KMS-11 (cell line): ENCODE measurements around the gene RNF13.

Source experiments
- H2AFZ ChIP-seq: fragments of 200-600 bp; sonication (generic); 2 replicates; pipeline ENCODE4 v1.6.1; 2016; ENCODE audit warnings: antibody characterized with exemption, mixed run types, low read depth
- H3K27ac ChIP-seq: fragments of 200-600 bp; sonication (generic); 2 replicates; pipeline ENCODE4 v1.6.1; 2016; ENCODE audit warnings: mild to moderate bottlenecking, mixed run types
- H3K27me3 ChIP-seq: fragments of 200-600 bp; sonication (generic); 2 replicates; pipeline ENCODE4 v1.6.1; 2017; ENCODE audit warnings: mild to moderate bottlenecking, low read depth, mixed run types, moderate library complexity; ENCODE audit not compliant: insufficient read depth
- H3K36me3 ChIP-seq: fragments of 200-600 bp; sonication (generic); 2 replicates; pipeline ENCODE4 v1.6.1; 2017; ENCODE audit warnings: mild to moderate bottlenecking, mixed run types; ENCODE audit not compliant: insufficient read depth
- H3K4me1 ChIP-seq: fragments of 200-600 bp; sonication (generic); 2 replicates; pipeline ENCODE4 v1.6.1; 2016; ENCODE audit warnings: mild to moderate bottlenecking, low read depth, mixed run types; ENCODE audit not compliant: poor library complexity, severe bottlenecking
- H3K4me2 ChIP-seq: fragments of 200-600 bp; sonication (generic); 2 replicates; pipeline ENCODE4 v1.7.0; 2016; ENCODE audit warnings: mild to moderate bottlenecking, mixed run types
- H3K4me3 ChIP-seq: fragments of 200-600 bp; sonication (generic); IDR thresholded peaks from 2 replicates; pipeline ENCODE4 v1.6.1; 2017; ENCODE audit warnings: low read depth, low read length, mixed read lengths; ENCODE audit not compliant: insufficient read depth
- H3K79me2 ChIP-seq: fragments of 200-600 bp; sonication (generic); 2 replicates; pipeline ENCODE4 v1.6.1; 2016; ENCODE audit warnings: low read depth, mixed run types; ENCODE audit not compliant: insufficient read depth
- H3K9ac ChIP-seq: fragments of 200-600 bp; sonication (generic); 2 replicates; pipeline ENCODE4 v1.6.1; 2016; ENCODE audit warnings: mild to moderate bottlenecking, mixed run types
- H4K20me1 ChIP-seq: fragments of 200-600 bp; sonication (generic); 2 replicates; pipeline ENCODE4 v1.6.1; 2016; ENCODE audit warnings: mild to moderate bottlenecking, mixed run types; ENCODE audit not compliant: insufficient read depth
- CTCF ChIP-seq: fragments of 200-600 bp; sonication (generic); conservative IDR thresholded peaks from 2 replicates; pipeline ENCODE4 v1.6.1; 2017; ENCODE audit warnings: low read depth, mild to moderate bottlenecking, antibody characterized with exemption, low read length, moderate library complexity, mixed read lengths

RNF13 gene

GRCh38 chr3:149860881-149861280, 47.9 kb downstream of the RNF13 start:
- H2AFZ ChIP-seq: no peak overlapping the region
- no peak overlapping the region for H3K27ac ChIP-seq
- no peak overlapping the region for H3K4me2 ChIP-seq
- no peak overlapping the region for H3K9ac ChIP-seq
- H3K79me2 ChIP-seq: no peaks in the 10 kb centered on the region
- TF ChIP-seq CTCF: no peak
- no peaks in the 10 kb centered on the region for H3K36me3 ChIP-seq
- no peaks in the 10 kb centered on the region for H3K4me1 ChIP-seq
- H4K20me1 ChIP-seq: no peaks in the 10 kb centered on the region
- no peaks in the 10 kb centered on the region for H3K27me3 ChIP-seq
- no peak overlapping the region for H3K4me3 ChIP-seq

GRCh38 chr3:149867563-149867962, 54.5 kb downstream of the RNF13 start:
- no peak overlapping the region for H3K4me2 ChIP-seq
- H3K9ac ChIP-seq: no peak overlapping the region
- no peak for TF ChIP-seq CTCF
- no peak overlapping the region for H3K4me3 ChIP-seq
- no peak overlapping the region for H3K27ac ChIP-seq
- no peaks in the 10 kb centered on the region for H3K27me3 ChIP-seq
- no peak overlapping the region for H2AFZ ChIP-seq
- no peaks in the 10 kb centered on the region for H3K4me1 ChIP-seq
- no peaks in the 10 kb centered on the region for H3K79me2 ChIP-seq
- no peaks in the 10 kb centered on the region for H4K20me1 ChIP-seq
- no peaks in the 10 kb centered on the region for H3K36me3 ChIP-seq

- no peaks in the 10 kb centered on the region for H3K36me3 ChIP-seq
- H4K20me1 ChIP-seq: no peaks in the 10 kb centered on the region
- H3K4me1 ChIP-seq: no peaks in the 10 kb centered on the region
- H3K27ac ChIP-seq: no peak overlapping the region
- H2AFZ ChIP-seq: no peak overlapping the region
- H3K4me3 ChIP-seq: no peak overlapping the region
- no peak overlapping the region for H3K4me2 ChIP-seq
- no peaks in the 10 kb centered on the region for H3K79me2 ChIP-seq
- H3K9ac ChIP-seq: no peak overlapping the region
- H3K27me3 ChIP-seq: no peaks in the 10 kb centered on the region
- TF ChIP-seq CTCF: no peak
These were observed 58.8 kb downstream of the RNF13 start for GRCh38 chr3:149871855-149872254.

GRCh38 chr3:149872589-149872988, 59.6 kb downstream of the RNF13 start:
- no peaks in the 10 kb centered on the region for H3K79me2 ChIP-seq
- no peak overlapping the region for H2AFZ ChIP-seq
- no peaks in the 10 kb centered on the region for H3K36me3 ChIP-seq
- no peak for TF ChIP-seq CTCF
- no peaks in the 10 kb centered on the region for H3K27me3 ChIP-seq
- no peak overlapping the region for H3K4me3 ChIP-seq
- H3K4me2 ChIP-seq: no peak overlapping the region
- no peaks in the 10 kb centered on the region for H3K4me1 ChIP-seq
- no peaks in the 10 kb centered on the region for H4K20me1 ChIP-seq
- no peak overlapping the region for H3K27ac ChIP-seq
- H3K9ac ChIP-seq: no peak overlapping the region

- no peak overlapping the region for H3K4me3 ChIP-seq
- H3K36me3 ChIP-seq: no peaks in the 10 kb centered on the region
- H4K20me1 ChIP-seq: no peaks in the 10 kb centered on the region
- H2AFZ ChIP-seq: no peak overlapping the region
- no peaks in the 10 kb centered on the region for H3K27me3 ChIP-seq
- H3K4me2 ChIP-seq: no peak overlapping the region
- no peak overlapping the region for H3K9ac ChIP-seq
- no peaks in the 10 kb centered on the region for H3K4me1 ChIP-seq
- H3K79me2 ChIP-seq: no peaks in the 10 kb centered on the region
- no peak overlapping the region for H3K27ac ChIP-seq
- TF ChIP-seq CTCF: no peak
These were observed 64.7 kb downstream of the RNF13 start for GRCh38 chr3:149877668-149878067.
